Activated CD8-positive, alpha-beta memory T cell treated with anti-CD3 and anti-CD28 coated beads for 1 hour (primary cell): ENCODE data around the gene IFT122.

Experiments
- DNase-seq, 2 donors: peaks; one replicate each; pipeline ENCODE4 v3.0.0-alpha.2; 2020; ENCODE audit warnings: low read depth in 1 of 2; ENCODE audit errors: extremely low read depth in 1 of 2

The IFT122 gene

DNA sequence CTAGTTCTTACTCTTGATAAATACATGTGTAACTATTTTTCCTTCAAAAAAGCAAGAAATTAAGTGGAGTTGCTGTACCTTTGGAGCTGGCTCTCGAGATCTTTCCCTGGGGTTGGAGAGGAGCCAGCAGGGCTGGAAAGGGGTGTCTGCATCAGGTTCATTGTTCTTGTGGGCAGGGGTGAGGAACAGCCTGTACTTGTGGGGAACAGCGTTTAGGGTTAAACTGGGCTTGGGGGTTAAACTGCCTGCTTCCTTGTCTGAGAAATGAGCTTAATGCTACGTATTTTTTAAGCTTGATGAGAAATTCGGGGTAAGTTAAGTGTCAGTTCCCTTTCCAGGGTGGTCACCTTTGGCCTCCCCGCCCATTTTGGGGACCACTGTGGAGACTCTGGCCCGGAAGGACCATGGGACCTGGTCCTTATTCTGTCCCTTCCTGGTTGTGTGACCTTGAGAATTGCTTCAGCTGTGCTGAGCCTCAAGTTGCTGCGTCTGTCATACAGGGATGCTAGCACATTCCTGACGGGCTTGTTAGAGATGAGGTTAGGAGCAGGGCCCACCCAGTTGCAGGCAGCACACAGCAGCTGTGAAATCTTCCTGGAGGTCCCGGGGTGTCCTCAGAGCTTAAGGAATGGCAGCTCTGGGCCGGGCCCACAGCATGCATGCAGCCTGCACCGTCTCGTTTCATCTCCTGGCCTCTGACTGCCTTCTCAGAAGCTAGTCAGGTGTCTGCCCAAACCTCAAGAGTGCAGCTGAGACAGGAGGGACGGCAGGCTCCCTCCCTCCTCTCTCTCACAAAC, 114.5 kb downstream of the IFT122 start:
- DNase-seq, result no peak

DNA sequence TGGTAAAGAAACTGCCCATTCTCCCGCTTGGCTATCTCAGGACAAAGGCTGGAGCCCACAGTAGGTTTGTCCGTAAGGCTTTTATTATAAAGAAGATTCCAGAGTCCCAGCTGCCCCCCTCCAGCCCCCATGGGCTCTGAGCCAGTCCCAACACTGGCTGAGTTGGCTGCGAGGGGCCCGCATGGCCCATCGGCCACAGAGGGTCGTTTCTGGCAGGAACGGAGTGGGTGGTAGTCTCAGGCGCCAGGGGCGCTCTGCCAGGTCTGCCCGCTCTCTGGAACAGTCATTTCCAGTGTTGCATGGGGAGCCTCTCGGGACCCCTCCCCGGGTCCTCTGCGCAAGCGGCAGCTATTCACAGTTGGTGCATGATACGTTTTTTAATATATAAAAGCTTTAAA, 115.1 kb downstream of the IFT122 start:
- no peak for DNase-seq

DNA sequence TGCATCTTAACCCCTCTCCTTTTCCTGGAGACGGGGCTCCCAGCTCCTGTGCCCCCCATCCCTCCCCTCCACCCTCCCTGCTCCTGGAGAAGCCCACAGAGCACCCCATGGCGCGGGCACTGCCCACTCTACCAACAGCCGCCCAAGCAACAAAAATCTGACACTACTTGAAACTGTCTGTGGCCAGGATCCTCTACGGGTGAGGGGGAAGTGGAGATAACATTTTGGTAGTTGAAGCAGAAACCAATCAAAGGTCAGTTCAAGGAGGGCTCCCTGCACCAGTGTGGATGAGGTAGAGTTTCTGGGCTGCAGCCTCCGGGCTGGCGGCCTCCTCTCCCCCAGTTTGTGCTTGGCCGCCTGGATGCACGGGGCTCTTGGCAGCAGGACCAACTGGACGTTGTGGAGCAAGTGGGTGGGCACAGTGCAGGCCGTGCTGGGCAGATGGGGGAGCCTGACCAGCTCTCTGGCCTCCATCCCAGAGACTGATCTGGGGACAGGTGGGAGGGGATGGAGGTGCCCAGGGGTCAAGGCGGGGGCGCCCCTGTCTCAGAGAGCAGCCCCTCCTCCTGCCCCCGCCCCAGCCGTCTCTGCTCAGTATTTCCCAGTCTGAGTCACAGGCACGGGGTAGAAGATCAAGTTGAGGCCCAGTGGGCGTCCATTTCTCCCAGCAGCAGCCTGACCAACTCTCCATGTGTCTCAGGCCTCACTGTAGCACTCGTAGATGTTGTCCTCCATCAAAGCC, 115.8 kb downstream of the IFT122 start:
- no peak for DNase-seq

DNA sequence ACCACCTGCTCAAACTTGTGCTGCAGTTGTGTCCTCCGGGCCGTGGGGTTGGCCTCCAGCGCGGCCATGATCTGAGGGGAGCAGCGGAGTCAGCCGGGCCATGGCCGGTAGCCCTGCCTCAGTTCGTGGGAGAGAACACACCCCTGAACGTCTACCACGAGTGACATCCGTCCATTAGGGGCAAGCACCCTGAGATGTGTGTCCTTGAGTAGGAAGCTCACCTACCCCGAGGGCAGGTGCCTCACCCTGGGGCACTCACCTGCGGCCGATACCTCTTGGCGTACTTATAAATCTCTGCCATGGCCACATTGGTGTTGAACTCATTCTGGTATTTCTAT, 116.3 kb downstream of the IFT122 start:
- no peak for DNase-seq

DNA sequence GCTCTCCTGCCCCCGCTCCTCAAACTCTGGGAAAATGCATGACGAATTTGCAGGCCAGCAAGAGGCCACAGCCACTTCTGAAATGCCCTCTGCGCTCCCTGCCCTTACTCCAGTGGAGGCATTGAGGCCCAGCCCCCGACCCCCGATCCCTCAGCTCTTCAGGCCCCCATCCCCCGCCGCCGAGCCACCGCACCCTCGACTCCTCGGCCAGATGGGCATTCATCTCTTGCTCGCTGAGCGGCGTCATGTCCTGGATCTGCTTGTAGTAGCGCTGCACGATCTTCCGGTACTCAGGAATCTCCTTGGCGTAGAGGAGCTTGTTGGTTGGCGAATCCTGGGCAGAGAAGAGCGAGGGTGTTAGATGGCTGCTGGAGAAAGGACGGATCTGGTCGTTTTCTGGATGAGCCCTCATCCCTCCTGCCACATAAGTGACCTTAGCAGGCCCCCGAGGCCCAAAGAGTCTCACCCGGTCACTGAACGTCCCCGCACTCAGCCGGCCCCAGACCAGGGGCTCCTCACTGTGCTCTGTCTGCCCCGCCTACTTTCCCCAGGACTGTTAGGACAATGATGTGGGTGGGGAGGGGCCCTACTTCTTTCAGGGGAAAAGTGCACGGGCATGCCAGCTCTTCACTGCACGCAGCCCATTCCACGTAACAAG, 117.0 kb downstream of the IFT122 start:
- DNase-seq, result no peak

DNA sequence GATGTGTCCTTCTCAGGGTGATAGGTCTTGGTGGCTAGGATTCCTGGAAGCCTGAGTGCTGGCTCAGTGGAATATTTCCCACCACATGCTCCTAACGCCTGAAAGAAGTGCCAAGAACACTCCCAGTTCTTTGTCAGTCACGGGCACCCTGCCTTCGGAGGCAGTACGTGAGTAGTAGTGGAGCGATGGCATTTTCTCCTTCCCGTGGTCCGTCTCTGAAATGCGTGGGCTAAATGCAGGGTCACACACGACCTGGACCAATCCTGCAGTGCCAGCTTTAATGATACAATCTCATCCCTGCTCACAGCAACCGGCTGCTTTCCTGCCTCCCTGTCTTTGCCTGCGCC, 117.5 kb downstream of the IFT122 start:
- no peak for DNase-seq

DNA sequence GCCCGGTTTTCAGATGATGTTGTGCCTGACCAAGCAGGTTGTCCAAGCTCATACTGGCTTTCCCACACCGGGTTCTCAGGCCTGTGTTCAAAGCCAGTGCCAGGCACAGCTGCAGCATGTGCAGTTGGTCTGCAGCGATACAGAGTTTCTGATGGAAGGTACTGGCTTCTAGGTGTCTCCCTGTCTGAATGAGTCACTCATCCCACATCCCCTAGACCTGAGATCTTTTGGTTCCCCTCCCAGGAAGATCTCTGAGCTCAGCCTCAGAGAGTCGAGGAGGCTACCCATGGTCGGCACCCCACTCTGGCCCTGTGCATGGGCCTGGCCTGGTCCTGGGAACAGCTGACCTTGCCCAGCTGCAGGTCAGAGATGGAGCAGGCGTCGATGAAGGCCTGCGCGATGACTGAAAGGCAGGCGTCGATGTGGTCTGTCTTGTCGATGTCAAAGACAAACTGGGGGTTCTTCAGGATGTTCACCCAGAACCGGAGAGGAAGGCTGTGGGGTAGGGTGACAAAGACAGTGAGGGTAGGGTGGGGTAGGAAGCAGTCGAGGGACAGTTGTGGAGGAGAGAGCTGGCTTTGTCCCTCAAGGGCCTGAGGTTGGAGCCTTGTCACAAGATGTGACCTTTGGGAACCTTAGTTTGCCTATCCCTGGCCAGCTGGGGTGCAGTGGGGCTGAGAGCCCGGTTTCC, 118.2 kb downstream of the IFT122 start:
- DNase-seq, result no peak

DNA sequence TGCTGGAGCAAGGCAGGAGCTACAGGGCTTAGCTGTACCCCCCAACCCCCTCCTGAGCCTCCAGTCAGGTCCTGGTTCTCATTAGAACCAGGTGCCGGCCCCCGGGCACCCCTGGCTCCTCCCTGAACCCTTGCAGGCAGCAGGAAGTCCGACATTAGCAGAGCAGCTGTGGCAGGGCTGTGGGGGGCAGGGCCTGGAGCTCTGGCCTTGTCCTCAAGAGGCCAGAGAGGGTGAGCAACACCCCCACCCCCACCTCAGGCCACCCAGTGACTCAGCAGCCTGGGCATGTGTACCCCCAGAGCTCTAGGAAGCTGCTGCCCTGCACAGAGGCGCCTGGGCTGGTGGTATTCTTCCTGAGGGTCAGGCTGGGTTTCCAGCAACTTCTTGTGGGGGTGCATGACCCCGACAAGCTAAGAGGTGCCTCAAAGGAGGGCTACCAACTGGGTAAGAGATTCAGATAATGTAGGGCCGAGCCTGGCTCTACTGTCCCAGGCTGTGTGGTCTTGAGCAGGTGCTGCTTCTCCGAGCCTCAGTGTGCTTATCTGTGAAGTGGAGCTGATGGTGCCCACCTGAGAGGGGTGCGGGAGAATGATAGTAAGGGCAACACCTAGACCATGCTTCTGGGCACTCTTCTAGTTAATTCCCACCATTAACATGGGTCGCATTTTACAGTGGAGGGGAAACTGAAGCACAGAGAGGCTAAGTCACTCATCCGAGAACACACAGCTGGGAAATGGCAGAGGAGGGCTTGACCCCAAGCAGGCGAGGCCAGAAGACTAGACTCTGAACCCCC, 118.9 kb downstream of the IFT122 start:
- no peak for DNase-seq

DNA sequence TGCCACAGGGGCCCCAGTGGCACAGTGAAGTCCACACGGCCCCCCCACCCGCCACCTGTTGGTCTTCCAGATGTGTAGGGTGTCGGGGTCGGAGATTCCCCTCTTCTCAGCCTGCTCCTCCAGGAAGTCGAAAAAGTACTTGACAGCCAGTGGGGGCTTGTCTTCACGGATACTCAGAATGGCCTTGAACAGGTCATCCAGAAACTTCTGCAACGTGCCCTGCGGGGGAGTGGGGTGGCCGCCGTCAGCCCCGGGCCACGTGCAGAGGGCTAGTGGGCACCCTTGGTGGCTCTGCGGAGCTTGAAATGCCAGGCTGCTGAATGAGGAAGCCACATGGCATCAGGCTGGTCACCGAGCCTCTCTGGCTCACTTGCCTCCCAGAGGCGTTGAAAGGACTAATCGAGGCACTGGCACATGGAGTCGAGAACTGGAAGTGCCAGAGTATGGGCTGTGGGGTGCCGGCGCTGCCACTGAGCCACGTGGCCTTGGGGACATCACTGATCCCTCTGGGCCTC, 119.6 kb downstream of the IFT122 start:
- DNase-seq, result no peak

DNA sequence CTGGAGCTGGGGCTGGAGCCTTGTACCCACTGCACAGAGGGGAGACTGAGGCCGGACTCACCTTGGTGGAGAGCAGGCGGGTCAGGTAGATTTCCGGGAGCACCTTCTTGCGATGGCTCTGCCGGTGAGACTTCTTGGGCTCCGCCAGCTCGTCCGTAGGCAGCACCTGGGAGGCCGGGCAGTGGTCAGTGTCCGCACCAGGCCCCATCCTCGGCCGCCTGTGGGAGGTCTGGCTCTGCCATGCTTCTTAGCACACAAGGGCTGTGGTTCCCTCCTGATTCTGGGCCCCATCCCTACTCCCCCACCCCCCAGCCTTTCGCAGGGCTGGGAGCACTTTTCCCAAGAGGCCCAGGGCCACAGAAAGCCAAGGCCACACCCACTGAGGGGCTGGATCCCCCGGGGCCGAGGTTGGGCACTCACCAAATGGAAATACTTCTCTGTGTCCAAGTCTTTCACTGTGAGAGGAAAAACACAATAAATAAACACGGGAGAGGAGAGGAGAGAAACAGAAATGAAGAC, 120.3 kb downstream of the IFT122 start:
- no peak for DNase-seq

DNA sequence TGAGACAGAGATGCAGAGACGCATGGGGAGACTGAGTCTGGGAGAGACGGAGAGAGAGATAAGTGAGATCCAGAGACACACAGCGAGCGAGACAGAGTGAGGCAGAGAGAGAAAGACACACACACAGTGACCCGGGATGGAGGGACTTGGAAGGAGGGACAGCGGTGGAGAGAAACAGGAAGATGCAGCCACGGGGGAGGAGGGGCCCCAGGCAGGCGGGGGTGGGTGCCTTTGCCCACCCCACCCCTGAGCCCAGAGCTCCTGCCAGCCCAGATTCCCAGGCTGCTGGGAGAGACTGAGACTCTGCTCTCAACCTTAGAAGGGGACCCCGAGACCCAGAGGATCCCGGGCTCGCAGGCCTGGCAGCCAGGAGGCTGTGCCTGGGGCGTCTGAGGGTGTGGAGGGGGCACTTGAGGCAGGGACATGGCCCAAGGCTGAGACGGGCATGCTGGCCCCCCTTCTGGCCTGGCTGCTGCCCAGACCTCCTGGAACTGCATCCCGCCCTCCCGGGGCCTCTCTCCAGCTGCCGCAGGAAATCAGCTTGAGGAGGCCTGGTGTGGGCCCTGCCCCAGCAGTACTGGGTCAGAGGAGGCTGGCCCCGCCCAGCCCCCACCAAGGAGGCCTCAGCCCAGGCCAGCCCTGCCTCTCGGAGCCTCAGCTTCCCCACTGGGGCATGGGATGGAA, 121.0 kb downstream of the IFT122 start:
- no peak for DNase-seq

DNA sequence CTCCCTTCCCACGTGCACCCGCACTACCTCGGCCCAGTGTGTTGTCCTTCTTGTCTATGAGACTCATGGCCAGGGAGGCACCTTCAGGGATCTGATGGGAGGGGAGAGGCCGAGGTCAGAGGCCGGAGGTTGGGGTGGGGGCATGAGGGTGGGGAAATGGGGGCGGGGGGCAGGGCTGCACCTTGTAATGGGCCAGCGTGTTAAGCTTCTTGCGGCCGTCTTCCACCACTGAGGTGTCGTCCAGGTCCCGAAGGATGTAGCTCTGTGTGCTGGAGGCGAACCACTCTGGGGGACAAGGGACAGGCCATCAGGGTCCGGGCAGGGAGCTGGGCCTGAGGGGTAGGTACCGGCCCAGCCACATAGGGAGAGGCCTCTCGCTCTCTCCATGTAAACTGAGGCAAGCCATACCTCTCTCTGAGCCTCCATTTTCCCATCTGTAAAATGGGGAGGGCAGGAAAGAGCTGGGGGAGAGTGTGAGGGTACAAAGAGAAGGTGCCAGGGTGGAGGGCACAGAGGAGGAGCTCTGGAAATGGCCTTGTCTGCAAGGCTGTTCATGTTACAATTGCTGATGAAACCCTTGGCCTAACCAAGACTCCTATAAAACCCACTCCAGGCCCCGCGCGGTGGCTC, 121.7 kb downstream of the IFT122 start:
- DNase-seq, result no peak

DNA sequence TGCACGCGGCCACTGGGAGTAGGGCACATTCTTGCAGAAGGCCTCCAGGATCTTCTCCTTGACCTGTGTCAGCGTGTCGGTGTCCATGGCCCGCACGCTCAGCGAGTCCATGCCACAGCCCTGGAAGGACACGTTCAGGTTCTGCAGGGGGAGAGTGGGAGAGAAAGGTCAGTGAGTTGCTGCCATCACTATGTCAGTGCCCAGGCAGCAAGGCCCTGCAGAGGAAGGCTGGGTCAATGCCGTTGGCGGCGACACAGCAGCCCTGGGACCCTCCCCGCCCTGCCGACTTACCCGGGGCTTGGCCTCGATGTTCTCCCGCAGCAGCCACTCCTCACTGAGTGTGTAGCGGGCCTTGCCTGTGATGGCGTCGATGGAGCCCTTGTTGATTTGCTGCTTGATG, 122.8 kb downstream of the IFT122 start:
- DNase-seq, result no peak

DNA sequence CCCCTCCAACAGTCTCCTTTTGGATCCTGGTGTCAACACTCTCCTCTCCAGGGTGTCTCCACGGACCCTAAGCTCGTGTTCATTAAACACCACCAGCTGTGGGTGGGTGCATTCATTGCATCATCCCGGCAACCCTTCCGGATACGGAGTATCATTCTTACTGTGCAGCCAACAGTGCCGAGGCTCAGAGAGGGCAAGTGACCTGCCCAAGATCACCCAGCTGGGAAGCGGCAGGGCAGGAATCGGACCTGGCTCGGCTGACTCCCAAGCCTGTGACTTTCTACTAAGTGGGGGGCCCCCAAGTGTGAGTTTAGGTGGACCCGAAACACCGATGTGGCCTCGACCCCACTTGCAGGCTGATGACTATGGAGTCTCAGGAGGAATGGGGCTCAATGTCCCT, 123.3 kb downstream of the IFT122 start:
- no peak for DNase-seq

DNA sequence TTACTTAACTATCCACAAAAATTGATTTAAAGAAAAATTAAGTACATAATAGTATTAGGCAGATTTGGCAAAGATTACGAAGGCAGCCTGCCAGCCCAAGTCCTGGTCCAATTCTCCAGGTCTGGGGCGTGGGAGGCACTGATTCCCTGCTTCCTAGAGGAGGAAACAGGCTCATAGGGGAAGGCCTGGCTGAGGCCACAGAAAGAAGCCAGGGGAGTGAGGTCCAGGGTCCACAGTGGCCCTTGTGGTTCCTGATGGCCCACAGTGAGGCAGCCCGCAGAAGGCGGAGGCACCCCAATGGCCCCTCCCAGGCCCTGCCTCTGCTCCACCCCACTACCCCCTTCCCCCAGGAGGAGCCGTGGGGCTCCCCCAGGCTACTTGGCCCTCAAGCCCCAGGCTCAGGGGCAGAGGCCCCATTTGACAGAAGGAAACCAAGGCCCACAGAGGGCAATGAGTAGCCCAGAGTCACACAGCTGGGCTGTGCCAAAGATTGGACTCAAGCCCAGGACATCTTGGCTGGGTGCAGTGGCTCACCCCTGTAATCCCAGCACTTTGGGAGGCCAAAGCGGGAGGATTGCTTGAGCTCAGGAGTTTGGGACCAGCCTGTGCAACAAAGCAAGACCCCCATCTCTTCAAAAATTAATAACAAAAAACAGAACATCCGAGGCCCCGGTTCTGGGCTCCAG, 124.0 kb downstream of the IFT122 start:
- DNase-seq, result no peak

DNA sequence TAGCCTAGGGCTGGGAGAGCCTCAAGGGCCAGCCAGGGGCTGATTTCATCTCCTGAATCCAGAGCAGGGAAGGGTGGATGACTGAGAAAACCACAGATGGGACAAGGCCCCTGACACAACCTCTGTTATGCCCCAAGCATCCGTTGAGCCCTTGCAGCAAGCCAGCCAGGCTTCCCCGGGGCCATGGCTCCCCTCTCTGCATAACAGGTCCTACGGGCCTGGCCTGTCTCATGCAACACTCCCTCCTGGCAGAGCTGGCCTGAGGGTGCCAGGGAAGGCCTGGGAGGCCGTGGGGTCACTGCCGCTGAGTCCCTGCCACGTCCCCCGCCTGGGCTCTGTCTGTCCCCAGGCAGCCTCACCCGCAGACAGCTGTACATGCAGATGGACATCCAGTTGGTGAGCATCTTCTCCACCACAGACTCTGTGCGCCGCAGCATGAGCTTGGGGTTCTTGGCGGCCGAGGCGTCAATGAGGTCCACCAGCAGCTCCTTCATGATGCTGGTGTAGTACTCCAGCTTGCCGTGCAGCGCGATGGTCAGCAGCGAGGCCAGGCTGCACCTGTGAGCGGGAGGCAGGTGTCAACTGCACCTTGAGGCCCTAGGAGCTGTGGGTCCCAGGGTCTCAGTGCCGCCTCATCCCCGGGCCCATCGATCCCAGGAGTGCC, 125.1 kb downstream of the IFT122 start:
- DNase-seq, result no peak

DNA sequence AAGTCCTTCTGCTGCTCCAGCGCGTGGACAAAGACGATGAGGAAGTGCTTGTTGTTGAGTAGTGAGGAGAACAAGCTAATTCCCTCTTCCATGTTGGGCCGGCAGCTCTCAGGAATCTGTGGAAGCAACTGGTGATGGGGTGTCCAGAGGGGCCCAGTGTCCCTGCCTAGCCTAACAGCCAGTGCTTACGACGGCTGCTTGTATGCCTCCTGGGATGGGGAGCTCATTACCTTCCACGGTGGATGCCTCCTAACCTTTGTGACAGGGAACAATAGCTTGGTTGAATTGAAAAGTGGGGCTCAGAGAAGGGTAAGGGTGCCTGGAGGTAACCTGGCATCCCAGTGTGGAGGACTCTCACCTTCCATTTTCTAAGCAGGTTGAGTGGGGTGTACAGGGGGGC, 125.9 kb downstream of the IFT122 start:
- no peak for DNase-seq

DNA sequence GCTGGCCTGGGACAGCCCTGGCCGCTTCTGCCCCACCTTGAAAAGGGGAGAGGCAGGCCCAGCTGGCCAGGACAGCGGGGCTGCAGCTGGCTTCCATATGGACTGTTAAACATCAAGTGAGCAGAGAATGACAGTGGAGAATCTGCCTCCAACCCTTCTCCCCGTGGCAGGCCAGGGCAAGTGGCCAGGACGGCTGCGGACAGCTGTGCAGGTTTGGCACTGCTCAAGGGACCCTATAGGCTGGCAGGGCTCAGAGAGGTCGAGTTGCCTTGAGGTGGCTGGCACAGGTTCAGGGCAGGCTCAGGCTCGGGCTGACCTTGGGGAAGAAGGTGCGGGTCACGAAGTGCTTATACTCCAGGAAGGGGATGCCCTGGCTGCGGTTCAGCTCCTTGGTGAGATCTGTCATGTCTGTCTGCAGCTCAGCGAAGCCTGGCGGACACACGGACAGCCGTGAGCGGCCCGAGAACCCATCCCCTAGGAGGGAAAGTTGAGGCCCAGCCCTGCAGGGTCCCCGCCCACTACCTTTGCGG, 127.2 kb downstream of the IFT122 start:
- no peak for DNase-seq
